NOMO-1 treated with dmso at 0.1 percent for 144 hours (cell line): ENCODE data around the gene PCDHGA1.
A peak's percentile ranks its signal among the peaks of the same experiment; 100 is the strongest.

Experiments used
- DNase-seq: peaks from one replicate; lab custom pipeline; 2025; ENCODE audit not compliant: unreplicated experiment; lab: John Stamatoyannopoulos, UW

PCDHGA1 gene

DNA sequence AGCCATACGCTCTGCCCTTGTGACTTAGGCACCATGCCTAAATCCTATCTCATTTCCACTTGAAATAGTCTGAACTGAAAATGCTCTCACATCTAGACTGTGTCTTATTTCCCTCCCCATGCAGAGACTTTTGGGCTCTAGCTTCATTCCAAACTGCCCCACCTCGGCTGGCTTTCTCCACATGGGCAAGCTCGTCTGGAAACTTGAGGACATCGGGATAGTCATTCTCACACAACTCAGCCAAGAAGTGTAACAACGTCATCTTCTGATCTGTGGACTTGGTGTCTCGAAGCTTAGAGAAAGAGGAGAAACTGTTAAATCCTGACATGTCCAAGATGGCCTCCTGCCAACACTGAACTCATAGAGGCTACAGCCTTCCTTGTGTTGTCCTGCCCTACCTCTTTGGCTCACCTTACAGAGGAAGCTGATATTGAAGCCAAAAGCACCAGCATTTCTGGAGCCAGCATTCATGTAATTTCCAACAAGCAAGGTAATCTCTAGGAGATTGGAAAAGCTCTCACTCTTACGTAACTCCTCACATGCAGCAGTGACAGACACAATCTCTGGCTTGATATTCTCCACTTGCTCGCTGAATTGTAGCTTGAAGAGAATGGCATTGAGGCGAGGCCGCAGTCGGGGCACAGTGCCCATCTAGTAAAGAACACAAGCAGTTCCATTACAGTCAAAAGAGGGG, 198.1 kb downstream of the PCDHGA1 start:
- DNase-seq: no peak

- no peak for DNase-seq
These were observed 198.7 kb downstream of the PCDHGA1 start for GRCh38 chr5:141529002-141529401.

DNA sequence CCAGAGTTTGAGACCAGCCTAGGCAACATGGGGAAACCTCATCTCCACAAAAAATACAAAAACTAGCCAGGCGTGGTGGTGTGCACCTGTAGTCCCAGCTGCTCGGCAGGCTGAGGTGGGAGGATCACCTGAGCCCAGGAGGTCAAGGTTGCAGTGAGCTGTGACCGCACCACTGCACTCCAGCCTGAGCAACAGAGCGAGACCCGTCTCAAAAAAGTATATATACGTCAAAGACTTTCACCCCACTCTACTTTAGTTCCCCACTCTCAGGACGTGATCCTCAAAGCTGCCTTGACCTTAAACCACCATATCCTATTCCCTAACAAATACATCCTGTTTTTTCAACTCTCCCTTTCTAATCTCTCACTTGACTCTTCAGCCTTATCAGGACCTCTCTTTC, 199.6 kb downstream of the PCDHGA1 start:
- DNase-seq: no peak

DNA sequence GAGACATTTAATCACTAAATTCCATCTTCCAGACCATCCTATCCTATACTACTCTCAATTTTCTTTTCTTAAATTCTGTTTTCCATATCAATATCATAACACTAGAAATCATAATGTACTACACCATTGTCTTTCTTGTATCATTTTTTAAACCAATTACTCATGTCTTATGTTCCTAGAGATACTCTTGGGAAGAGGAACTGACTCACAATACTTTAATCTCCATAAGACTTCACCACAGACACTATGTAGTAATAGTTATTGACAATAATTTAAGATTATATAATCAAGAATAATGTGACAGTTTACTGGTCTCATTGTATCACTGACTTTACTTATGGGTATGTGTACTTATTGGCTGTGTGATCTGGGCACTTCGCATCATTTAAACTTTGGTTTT, 202.4 kb downstream of the PCDHGA1 start:
- no peak for DNase-seq

DNA sequence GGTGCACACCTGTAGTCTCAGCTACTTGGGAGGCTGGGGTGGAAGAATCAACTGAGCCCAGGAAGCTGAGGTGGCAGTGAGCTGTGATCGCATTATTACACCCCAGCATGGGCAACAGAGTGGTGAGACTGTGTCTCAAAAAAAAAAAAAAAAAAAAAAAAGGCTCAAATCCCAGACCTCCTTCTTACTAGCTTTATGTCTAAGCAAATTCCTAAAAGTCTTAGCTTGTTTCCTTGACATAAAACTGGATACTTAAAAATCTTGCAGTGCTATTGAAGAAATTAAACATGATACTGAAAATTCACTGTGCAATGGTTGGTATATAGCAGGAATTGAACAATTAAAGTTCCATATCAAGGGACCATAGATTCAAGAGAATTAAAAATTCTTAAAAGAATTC, 203.6 kb downstream of the PCDHGA1 start:
- DNase-seq: no peak

DNA sequence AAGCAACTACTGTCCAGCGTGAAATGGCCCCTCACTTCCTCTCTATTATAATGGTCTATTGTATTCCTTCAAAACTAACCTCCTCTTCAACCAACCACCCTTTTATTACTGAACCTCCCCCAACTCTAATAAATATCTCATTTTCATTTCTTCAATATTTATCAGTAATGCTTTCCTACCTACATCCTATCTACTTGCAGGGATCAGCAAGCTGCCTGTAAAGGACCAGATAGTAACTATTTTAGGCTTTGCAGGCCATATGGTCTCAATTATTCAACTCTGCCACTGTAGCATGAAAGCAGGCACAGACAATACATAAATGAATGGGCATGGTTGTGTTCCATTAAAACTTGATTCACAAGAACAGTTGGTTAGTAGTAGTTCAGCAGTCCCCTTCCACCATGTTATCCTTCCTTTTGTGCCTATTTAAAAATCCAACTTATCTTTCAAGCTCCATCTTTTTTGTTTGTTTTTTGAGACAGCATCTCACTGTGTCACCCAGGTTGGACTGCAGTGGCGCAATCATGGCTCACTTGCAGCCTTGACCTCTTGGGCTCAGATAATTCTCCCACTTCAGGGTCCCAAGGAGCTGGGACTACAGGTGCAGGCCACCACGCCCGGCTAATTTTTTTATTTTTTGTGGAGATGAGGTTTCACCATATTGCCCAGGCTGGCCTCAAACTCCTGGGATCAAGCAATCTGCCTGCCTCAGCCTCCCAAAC, 204.3 kb downstream of the PCDHGA1 start:
- no peak for DNase-seq

DNA sequence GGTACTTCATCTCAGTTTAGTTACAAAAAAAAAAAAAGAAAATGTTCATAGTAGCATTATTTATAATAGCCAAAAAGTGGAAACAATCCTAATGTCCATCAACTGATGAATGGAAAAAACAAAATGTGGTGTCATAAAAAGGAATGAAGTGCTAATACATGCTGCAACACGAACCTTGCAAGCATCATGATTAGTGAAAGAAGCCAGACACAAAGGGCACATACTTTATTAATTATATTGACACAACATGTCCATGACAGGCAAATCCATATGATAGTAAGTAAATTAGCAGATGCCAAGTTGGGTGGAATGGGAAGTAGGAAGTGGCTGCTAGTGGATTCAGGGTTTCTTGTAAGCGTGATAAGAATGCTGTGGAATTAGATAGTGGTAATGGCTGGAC, 212.7 kb downstream of the PCDHGA1 start:
- DNase-seq: no peak

DNA sequence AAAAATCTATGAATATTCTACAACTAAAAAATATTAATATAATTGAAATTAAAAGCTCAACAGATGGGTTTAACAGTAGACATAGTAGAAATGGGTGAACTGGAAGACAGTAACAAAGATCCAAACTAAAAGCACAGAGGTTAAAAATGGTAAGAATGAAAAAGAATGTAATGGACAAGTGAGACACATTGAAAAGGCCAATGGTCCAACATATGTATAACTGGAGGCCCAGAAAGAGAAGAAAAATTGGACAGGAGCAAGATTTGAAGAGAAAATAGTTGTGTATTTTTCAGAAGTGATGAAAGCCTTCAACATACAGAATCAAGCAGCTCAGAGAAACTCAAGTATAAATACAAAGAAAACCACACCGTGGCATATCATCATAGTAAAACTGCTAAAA, 217.2 kb downstream of the PCDHGA1 start:
- DNase-seq: no peak

DNA sequence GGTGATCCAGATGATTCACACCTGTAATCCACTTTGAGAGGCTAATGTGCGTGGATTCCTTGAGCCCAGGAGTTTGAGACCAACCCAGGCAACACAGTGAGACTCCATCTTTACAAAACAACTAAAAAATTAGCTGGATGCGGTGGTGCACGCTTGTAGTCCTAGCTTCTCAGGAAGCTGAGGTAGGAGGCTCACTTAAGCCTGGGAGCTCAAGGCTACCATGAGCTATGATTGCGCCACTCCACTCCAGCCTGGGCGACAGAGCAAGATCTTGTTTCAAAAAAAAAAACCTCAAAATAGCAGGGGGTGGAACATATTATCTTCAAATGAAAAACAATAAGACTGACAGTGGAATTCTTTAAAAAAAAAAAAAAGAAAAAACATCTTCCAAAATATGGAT, 217.6 kb downstream of the PCDHGA1 start:
- no peak for DNase-seq

GRCh38 chr5:141557681-141558136, 227.4 kb downstream of the PCDHGA1 start:
- peak; percentile 61 for DNase-seq

DNA sequence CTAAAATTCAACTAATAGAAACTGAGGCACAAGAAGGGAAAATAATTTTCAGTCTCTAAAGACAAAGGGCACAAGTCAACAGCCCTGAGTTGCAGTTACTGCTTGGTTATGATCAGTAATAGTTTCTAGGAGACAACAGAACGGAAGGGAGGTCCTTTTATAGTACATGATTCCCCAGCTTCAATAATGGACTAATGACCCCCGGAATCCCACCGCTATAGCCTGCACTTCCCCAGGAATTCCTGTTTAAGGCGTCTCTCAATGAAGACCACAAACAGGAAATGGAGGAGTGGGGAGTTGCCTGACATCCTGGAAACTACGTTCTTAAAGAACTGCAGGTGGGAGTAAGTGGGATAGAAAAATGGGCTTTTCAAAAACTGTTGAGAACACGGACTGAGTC, 227.8 kb downstream of the PCDHGA1 start:
- no peak for DNase-seq

GRCh38 chr5:141559461-141559860, 229.1 kb downstream of the PCDHGA1 start:
- DNase-seq: no peak

DNA sequence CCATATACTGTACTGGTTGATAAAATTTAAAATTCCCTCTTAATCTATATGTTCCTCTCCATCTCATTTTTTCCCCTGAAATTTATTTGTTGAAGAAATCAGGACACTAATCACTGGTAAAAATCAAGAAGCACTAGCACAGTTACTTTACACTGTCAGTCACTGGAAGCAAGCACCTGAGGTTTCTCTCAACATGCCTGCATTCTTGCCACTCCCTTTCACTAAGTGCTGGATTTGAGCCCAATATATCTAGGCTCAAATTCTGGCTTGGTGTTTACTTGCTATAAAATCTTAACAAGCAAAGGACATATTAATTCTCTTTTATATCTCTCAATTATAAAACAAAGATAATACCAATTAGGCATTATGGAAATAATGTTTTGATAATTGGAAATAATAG, 229.8 kb downstream of the PCDHGA1 start:
- no peak for DNase-seq

GRCh38 chr5:141560725-141561483, 230.6 kb downstream of the PCDHGA1 start:
- no peak for DNase-seq
